AG04449 (cell line): ENCODE measurements around the gene TMED4.

Experiments
- CTCF ChIA-PET: fragments of 350-600 bp; formaldehyde crosslinking; extraction: SDS; loops from one replicate; lab custom pipeline; 2021; ENCODE audit warnings: antibody characterized with exemption; lab: Yijun Ruan, JAX
- POLR2A ChIA-PET: fragments of 400-600, 350-600 bp; formaldehyde crosslinking; extraction: SDS; loops from one replicate; lab custom pipeline; 2020; ENCODE audit warnings: antibody characterized with exemption, inconsistent platforms; lab: Yijun Ruan, JAX
- DNase-seq: peaks from one replicate; pipeline ENCODE4 v3.0.0-alpha.2; 2010; ENCODE audit warnings: low read depth, low spot score
- H3K4me3 ChIP-seq: 2 replicates; pipeline ENCODE4 v1.5.1; 2011; ENCODE audit warnings: low read depth, mild to moderate bottlenecking, control low read depth, low read length
- CTCF ChIP-seq: IDR thresholded peaks from one replicate; pipeline ENCODE4 v1.5.1; 2011; ENCODE audit warnings: mild to moderate bottlenecking, moderate library complexity, low read length, control low read depth, inconsistent platforms; ENCODE audit not compliant: insufficient read depth; ENCODE audit errors: missing control alignments

Gene TMED4

GRCh38 chr7:44609829-44610228, 27.8 kb upstream of the TMED4 start:
- POLR2A ChIA-PET: no interaction called here
- CTCF ChIA-PET: no interaction called here
- no peak for TF ChIP-seq CTCF
- no peak overlapping the region for H3K4me3 ChIP-seq
- no peak for DNase-seq

GRCh38 chr7:44608916-44609648, 27.1 kb upstream of the TMED4 start:
- H3K4me3 ChIP-seq: no peak overlapping the region
- TF ChIP-seq CTCF: no peak
- CTCF ChIA-PET: no interaction called here
- no peak for DNase-seq
- POLR2A ChIA-PET: no interaction called here

- POLR2A ChIA-PET: interaction anchor here (0.7 to 1.7 kb wide), 8 partner anchors 14 to 191 kb away, joined by 3 to 8 read pairs (median 4); partner anchors contain the start of gene TMED4
- no peak for TF ChIP-seq CTCF
- H3K4me3 ChIP-seq: peak overlapping the region; percentile 90
- CTCF ChIA-PET: interaction anchor here (0.7 to 1.0 kb wide), 2 partner anchors 9 to 17 kb away, joined by 3 read pairs; no protein-coding TSS in a partner anchor
- no peak for DNase-seq
Measured at GRCh38 chr7:44607141-44608068, 25.4 kb upstream of the TMED4 start.

- H3K4me3 ChIP-seq: peak within 1 kb of the TSS; percentile 90
- ChIA-PET POLR2A (interaction anchor here (0.6 to 1.7 kb wide), 11 partner anchors 14 to 279 kb away, joined by 3 to 8 read pairs (median 5); partner anchors contain the start of genes PURB and TMED4), CTCF (interaction anchor here (0.8 kb wide), 1 partner anchor 160 kb away, joined by 3 read pairs; no protein-coding TSS in a partner anchor)
- DNase-seq: peak; percentile 89
- TF ChIP-seq CTCF: no peak
Measured at GRCh38 chr7:44606341-44607140, 24.5 kb upstream of the TMED4 start, which contains the start of gene OGDH. OGDH (plus strand) TSS chr7:44606627; CDS start chr7:44624344, 17,717 bp downstream.

GRCh38 chr7:44604941-44605340, 22.9 kb upstream of the TMED4 start:
- no peak for DNase-seq
- no peak for TF ChIP-seq CTCF
- H3K4me3 ChIP-seq: no peak overlapping the region
- ChIA-PET CTCF (no interaction called here), POLR2A (interaction anchor here (1.7 kb wide), 1 partner anchor 281 kb away, joined by 7 read pairs; the partner anchor contains the start of gene PURB)
